NCI-H1417 (cell line): Measurements from ENCODE around the gene PPP1R9A.

Source experiments
- DNase-seq, 3 experiments: peaks; one replicate each; lab custom pipeline; 2025; lab: John Stamatoyannopoulos, UW

Gene PPP1R9A

DNA sequence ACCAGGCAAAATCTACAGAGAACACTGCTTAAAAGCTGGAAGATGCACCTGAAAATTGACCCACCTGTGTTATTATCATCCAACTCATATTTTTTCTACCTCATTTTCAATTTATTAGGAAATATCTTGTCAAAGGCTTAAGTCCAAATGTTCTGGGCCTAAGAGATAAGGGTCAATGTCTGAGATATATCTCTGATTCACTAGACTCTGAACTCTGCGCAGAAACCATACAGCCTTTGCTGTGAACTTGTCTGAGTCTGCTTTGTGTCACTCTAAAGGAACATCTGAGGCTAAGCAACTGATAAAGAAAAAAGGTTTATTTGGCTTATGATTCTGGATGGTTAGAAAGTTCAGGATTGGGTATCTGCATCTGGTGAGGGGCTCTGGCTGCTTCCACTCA lies 413.3 kb downstream of the PPP1R9A start:
- DNase-seq, result no peak

- no peak for DNase-seq
Observed at GRCh38 chr7:95321720-95322119, 414.3 kb downstream of the PPP1R9A start.

DNA sequence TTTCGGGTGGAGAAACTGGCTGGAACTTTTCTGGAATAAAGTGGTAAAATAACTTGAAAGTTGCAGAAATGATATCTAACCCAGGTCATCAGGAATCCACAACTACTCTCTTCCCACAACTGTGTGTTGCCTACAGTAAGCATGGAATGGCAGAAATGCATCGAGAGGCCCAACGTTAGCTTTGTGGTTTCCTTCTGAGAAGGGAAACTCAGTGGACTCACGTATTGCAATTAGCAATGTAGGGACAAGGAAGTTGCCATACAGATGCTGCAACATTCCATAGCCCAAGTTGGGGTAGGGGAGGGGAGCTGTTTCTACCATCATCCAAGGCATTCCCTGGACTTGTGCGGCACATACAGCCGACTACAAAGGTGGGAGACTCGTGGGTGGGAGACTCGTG lies 415.0 kb downstream of the PPP1R9A start:
- no peak for DNase-seq

- DNase-seq, result peak in 1 of 3 experiments; percentile 40
Observed at GRCh38 chr7:95322854-95323253, 415.5 kb downstream of the PPP1R9A start.

GRCh38 chr7:95323410-95324129 lies 416.2 kb downstream of the PPP1R9A start:
- DNase-seq, result no peak

DNA sequence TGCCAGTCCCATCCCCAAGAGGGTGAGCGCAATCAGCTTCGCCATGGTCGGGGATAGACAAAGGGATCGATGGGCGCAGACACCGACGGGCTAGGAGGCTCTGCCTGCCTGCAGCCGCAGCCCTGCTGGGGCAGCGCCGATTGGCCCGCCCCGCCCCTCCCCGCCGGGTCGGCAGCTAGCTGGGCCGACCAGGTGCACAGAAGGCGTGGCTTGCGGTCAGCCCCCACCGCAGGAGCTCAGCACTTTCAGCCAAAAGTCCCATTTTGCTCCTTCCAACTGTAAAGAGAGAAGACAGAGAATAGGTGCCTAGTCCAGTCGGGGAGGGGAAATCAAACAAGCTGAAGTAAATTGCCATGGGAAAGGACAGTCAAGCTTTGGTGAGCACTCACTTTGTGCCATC lies 417.0 kb downstream of the PPP1R9A start, which contains the start of gene PON1:
PON1 (minus strand) TSS at position 102 of the 400 bp plus-strand sequence; CDS start at position 45, 57 bp downstream.
- DNase-seq, result peak in 2 of 3 experiments; percentile 93 to 96

GRCh38 chr7:95327356-95327755 lies 420.0 kb downstream of the PPP1R9A start:
- no peak for DNase-seq

DNA sequence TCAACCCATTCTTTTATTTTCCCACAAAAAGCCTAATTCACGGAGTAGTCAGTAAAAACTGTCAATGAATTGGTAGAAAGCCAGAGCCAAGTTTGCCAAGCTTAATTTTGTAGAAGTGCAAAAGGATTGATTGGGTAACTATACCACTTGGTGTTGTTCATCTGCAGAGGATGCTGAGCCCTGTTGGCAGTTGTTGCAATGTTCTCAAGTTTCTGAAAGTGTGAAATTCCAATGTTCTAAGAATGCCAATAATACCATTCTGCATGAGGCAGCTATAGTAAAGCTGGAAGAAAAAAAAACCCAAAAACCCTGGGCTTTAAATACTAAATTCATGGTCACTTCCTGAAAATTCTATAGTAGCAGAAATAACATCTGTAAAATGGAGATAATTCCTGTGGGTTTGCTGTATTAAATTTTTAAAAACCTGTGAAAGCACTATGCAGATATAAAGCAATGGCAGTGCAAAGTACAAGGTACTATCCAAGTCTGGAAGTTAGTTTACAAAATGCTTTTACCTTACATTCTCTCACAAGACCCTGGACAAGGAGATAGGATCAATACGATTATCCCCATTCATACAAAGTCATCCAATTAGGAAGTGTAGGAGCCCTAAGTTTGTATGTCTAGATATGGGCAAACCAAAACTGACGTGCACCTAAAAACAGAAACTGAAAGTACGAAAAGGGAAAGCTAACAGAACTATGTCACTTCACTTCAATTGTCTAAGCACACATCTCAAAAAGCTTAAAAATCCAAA lies 423.0 kb downstream of the PPP1R9A start:
- no peak for DNase-seq

DNA sequence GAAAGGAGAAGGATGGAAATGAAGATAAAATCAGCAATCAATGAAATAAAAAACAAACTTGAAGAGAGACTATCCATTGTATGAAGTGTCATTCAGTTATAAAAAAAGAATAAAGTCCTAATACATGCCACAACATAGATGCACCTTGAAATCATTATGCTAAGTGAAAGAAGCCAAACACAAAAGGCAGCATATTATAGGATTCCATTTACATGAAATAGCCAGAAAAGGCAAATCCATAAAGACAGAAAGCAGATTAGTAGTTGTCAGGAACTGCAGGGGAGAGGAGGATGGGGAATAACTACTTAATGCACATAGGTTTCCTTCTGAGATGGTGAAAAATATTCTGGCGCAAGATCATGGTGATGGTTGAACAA lies 423.6 kb downstream of the PPP1R9A start:
- no peak for DNase-seq

GRCh38 chr7:95334447-95334846 lies 427.1 kb downstream of the PPP1R9A start:
- no peak for DNase-seq

- DNase-seq, result no peak
Observed at GRCh38 chr7:95335093-95335492, 427.7 kb downstream of the PPP1R9A start.

- DNase-seq, result no peak
Observed at GRCh38 chr7:95338832-95339231, 431.4 kb downstream of the PPP1R9A start.

DNA sequence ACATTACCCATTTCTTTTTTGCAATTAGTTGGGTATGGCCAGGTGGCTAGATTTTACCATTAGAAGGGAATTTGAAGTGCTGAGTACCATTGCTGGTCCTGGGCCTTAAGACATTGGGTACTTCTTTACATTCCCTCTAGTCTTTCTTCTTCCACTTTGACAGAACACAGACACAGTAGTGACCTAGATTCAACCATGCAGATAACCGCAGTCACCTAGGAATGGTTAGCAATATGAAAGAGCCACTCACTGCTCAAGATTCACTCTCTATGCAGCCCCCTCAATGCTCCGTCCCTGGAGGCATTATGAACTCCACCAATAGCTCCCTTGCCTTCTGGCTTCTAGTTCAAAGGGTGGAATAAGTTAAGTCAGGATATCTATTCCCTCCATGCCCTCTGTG lies 433.1 kb downstream of the PPP1R9A start:
- DNase-seq, result no peak

DNA sequence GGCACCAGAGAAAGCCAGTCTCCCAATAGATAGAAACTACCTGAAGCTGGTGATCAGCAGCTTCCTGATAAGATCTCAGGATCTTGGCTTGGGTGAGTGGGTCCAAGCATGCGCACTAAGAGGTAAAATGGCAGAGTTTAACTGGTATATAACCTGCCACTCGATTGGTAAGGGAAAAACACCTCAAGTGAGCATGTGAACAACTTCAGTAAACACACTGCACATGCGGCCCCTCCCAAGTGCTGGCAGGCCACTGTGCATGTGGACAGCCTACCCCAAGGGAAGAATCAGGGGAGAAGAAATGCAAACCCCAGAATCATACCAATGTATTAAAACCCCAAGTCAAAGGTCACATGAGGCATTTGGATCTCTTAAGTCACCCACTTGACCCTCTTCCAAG lies 434.6 kb downstream of the PPP1R9A start:
- no peak for DNase-seq

DNA sequence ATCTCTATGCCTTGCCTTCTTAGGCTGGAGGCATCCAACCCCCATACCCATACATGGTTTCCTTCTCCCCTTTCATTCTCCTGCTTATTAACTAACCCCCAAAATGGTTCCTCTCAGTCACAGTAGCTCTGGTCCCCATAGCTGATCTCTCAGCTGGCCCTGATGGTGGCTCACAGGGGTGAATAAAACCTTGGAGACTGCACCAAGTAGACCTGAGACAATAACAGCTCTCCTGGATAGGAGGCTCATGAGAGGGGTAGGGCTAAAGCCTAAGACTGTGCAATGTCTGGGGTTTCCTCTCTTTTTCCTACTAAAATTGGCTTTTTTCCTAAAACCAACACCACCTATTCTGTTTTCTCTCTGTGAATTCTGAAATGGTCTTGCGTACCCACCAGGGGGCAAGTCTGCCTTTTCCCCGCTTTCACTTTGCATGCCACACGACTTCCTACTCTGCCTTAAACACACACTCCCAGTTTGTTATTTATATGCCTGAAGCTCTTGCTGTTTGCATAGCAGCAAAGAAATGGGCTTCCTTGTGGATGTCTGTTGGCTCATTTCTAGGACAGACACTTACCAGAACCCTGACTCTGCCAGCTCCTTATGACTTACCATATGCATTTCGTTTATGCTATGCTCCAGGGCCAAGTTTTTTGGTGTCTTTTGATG lies 435.4 kb downstream of the PPP1R9A start:
- no peak for DNase-seq
